HCT116 (cell line): ENCODE measurements around the gene OLIG3. TPM values are rescaled to one million over a fixed set of nuclear protein-coding genes. Genes with fewer than 3 reads are reported as not detected.

Experiments used
- ATAC-seq: fragments of 200-7000 bp; cut with Tn5 transposase; 2 replicates; pipeline ENCODE4 v1.9.1; 2020; ENCODE audit warnings: mild to moderate bottlenecking, moderate library complexity
- BruUV-seq: library from RNA; stranded (reverse); fragments of 400-500 nt; replicated peaks from 2 replicates; lab custom pipeline; 2021; lab: Mats Ljungman, UMichigan
- CTCF ChIA-PET: fragments of 300-600 bp; sonication (Branson Sonifier 250); formaldehyde crosslinking; loops from one replicate; lab custom pipeline; 2021; ENCODE audit warnings: antibody characterized with exemption; lab: Charles Lee
- POLR2A ChIA-PET: fragments of 300-600, 350-600 bp; sonication (Branson Sonifier 250); formaldehyde crosslinking; loops from one replicate; lab custom pipeline; 2021; ENCODE audit warnings: antibody characterized with exemption; lab: Charles Lee
- RAD21 ChIA-PET, 2 experiments: fragments of 300-600 bp; sonication (Branson Sonifier 250); formaldehyde crosslinking; loops; one replicate each; lab custom pipeline; 2023; ENCODE audit warnings: low total read pairs in 2 of 2; ENCODE audit not compliant: uncharacterized antibody in 2 of 2, unreplicated experiment in 2 of 2, low non-redundant PET in 1 of 2; lab: Charles Lee
- DNase-seq: peaks from one replicate; pipeline ENCODE4 v3.0.0-alpha.2; 2010; ENCODE audit warnings: low read depth, low spot score
- H2AFZ ChIP-seq: fragments of 200-600 bp; shearing (Covaris generic), sonication (generic); 2 replicates; pipeline ENCODE4 v1.6.1; 2017; ENCODE audit warnings: low read depth, mixed run types, mixed read lengths, antibody characterized with exemption, low read length; ENCODE audit not compliant: poor library complexity, severe bottlenecking
- H3K27ac ChIP-seq: 2 replicates; pipeline ENCODE4 v1.5.1; 2012; ENCODE audit warnings: low read depth, low read length
- H3K27me3 ChIP-seq: fragments of 200-600 bp; sonication (generic); 2 replicates; pipeline ENCODE4 v1.6.1; 2016; ENCODE audit warnings: mixed run types, low read length, mixed read lengths; ENCODE audit not compliant: insufficient read depth
- H3K36me3 ChIP-seq, 2 experiments: fragments of 200-500 bp in 1 of 2; fragments of 200-600 bp in 1 of 2; sonication (Bioruptor generic) in 1 of 2; sonication (generic) in 1 of 2; 2 replicates each; pipeline versions ENCODE4 v1.5.1 to v1.6.1; 2014 to 2016; ENCODE audit warnings: low read length in 2 of 2, inconsistent platforms in 1 of 2, mixed read lengths in 1 of 2, mixed run types in 1 of 2; ENCODE audit not compliant: insufficient read depth in 2 of 2, control insufficient read depth in 1 of 2
- H3K4me1 ChIP-seq, 2 experiments: fragments of 200-600 bp in 1 of 2; sonication (generic) in 1 of 2; 2 replicates each; pipeline versions ENCODE4 v1.5.1 to v1.6.1; 2012 to 2017; ENCODE audit warnings: low read length in 2 of 2, inconsistent platforms in 1 of 2, mild to moderate bottlenecking in 1 of 2, mixed read lengths in 1 of 2, mixed run types in 1 of 2, moderate library complexity in 1 of 2; ENCODE audit not compliant: insufficient read depth in 2 of 2, control insufficient read depth in 1 of 2
- H3K4me2 ChIP-seq: fragments of 200-600 bp; sonication (generic); 2 replicates; pipeline ENCODE4 v1.6.1; 2017; ENCODE audit warnings: mixed run types, low read length, mixed read lengths
- H3K4me3 ChIP-seq, 2 experiments: fragments of 200-600 bp in 1 of 2; sonication (generic) in 1 of 2; replicated peaks in 1 of 2; 2 replicates each; pipeline ENCODE4 v1.5.1; 2011 to 2016; ENCODE audit warnings: low read length in 2 of 2, control low read depth in 1 of 2, low read depth in 1 of 2, mild to moderate bottlenecking in 1 of 2, mixed read lengths in 1 of 2, mixed run types in 1 of 2
- H3K79me2 ChIP-seq: fragments of 200-600 bp; sonication (generic); 2 replicates; pipeline ENCODE4 v1.6.1; 2017; ENCODE audit warnings: mild to moderate bottlenecking, mixed run types, low read length, moderate library complexity, mixed read lengths; ENCODE audit not compliant: insufficient read depth
- H3K9ac ChIP-seq: fragments of 200-600 bp; sonication (generic); 2 replicates; pipeline ENCODE4 v1.6.1; 2016; ENCODE audit warnings: low read length, mixed read lengths
- H3K9me2 ChIP-seq: fragments of 200-600 bp; sonication (generic), shearing (Covaris generic); 2 replicates; pipeline ENCODE4 v1.6.1; 2017; ENCODE audit warnings: mixed run types, mild to moderate bottlenecking, moderate library complexity; ENCODE audit not compliant: insufficient read depth
- H3K9me3 ChIP-seq, 2 experiments: fragments of 200-500 bp in 1 of 2; fragments of 200-600 bp in 1 of 2; sonication (Bioruptor generic) in 1 of 2; sonication (generic) in 1 of 2; 2 replicates each; pipeline ENCODE4 v1.6.1; 2014 to 2017; ENCODE audit warnings: low read length in 2 of 2, mixed read lengths in 2 of 2, inconsistent platforms in 1 of 2, low read depth in 1 of 2, mild to moderate bottlenecking in 1 of 2, mixed run types in 1 of 2, moderate library complexity in 1 of 2; ENCODE audit not compliant: control insufficient read depth in 1 of 2, insufficient read depth in 1 of 2
- H4K20me1 ChIP-seq: fragments of 200-600 bp; sonication (generic), shearing (Covaris generic); 2 replicates; pipeline ENCODE4 v1.6.1; 2017; ENCODE audit warnings: mixed run types, mild to moderate bottlenecking, moderate library complexity; ENCODE audit not compliant: insufficient read depth
- ATF3 ChIP-seq: IDR thresholded peaks from 2 replicates; pipeline ENCODE4 v1.6.1; 2012
- CBX3 ChIP-seq: IDR thresholded peaks from 2 replicates; pipeline ENCODE4 v1.6.1; 2012; ENCODE audit warnings: low read depth
- CEBPB ChIP-seq: IDR thresholded peaks from 2 replicates; pipeline ENCODE4 v1.6.1; 2012; ENCODE audit warnings: low read depth
- EZH2 ChIP-seq: fragments of 200-600 bp; sonication (generic); IDR thresholded peaks from 2 replicates; pipeline ENCODE4 v1.6.1; 2017; ENCODE audit warnings: antibody characterized with exemption, mixed run types
- EZH2phosphoT487 ChIP-seq: fragments of 200-600 bp; IDR thresholded peaks from 2 replicates; pipeline ENCODE4 v1.6.1; 2018; ENCODE audit warnings: antibody characterized with exemption, borderline replicate concordance
- FOSL1 ChIP-seq: IDR thresholded peaks from 2 replicates; pipeline ENCODE4 v1.6.1; 2012; ENCODE audit warnings: low read depth
- JUND ChIP-seq: IDR thresholded peaks from 2 replicates; pipeline ENCODE4 v1.6.1; 2012
- POLR2A ChIP-seq: IDR thresholded peaks from 2 replicates; pipeline ENCODE4 v1.7.0; 2011; ENCODE audit warnings: borderline replicate concordance; ENCODE audit not compliant: insufficient read depth, insufficient read length; ENCODE audit errors: extremely low read depth
- POLR2AphosphoS5 ChIP-seq: IDR thresholded peaks from 2 replicates; pipeline ENCODE4 v1.6.1; 2011; ENCODE audit warnings: mild to moderate bottlenecking, low read depth, low read length, moderate library complexity
- RAD21 ChIP-seq: IDR thresholded peaks from 2 replicates; pipeline ENCODE4 v1.6.1; 2012; ENCODE audit warnings: low read depth, mild to moderate bottlenecking
- REST ChIP-seq: IDR thresholded peaks from 2 replicates; pipeline ENCODE4 v1.6.1; 2012; ENCODE audit warnings: low read depth
- SP1 ChIP-seq: IDR thresholded peaks from 2 replicates; pipeline ENCODE4 v1.6.1; 2012; ENCODE audit warnings: low read depth
- SRF ChIP-seq: IDR thresholded peaks from 2 replicates; pipeline ENCODE4 v1.6.1; 2012; ENCODE audit warnings: low read depth
- YY1 ChIP-seq: IDR thresholded peaks from 2 replicates; pipeline ENCODE4 v1.6.1; 2011; ENCODE audit warnings: low read length, low read depth, moderate library complexity, mild to moderate bottlenecking; ENCODE audit not compliant: insufficient replicate concordance; ENCODE audit errors: extremely low read depth
- ZNF274 ChIP-seq: fragments of 200-500 bp; sonication (Bioruptor generic); IDR thresholded peaks from 2 replicates; pipeline ENCODE4 v1.6.1; 2014; ENCODE audit warnings: mild to moderate bottlenecking, low read depth, low read length, inconsistent platforms
- intact Hi-C: fragments of 100-400 bp; cut with micrococcal nuclease; formaldehyde crosslinking; loops from 2 replicates; pipeline ENCODE4 v1.10.0; 2022
- total RNA-seq: library from RNA; stranded (reverse); gene quantifications from one replicate; pipeline ENCODE4 v1.2.1, GENCODE V29; 2021; ENCODE audit not compliant: unreplicated experiment

Gene OLIG3
- total RNA-seq, 1 experiment from 2014 or later, result not detected

- CTCF ChIA-PET, result no interaction called here
Measured at GRCh38 chr6:137520520-137520919, 26.3 kb upstream of the OLIG3 start.

More at GRCh38 chr6:137520520-137520919, 26.3 kb upstream of the OLIG3 start:
- no peak for ATAC-seq
- Histone ChIP-seq H3K4me2 (no peak overlapping the region), H3K79me2 (no peaks in the 10 kb centered on the region), H3K36me3 (no peaks in the 10 kb centered on the region), H3K9ac (no peak overlapping the region), H3K4me1 (no peaks in the 10 kb centered on the region), H3K27ac (no peak overlapping the region), H3K9me2 (no peaks in the 10 kb centered on the region), H2AFZ (no peak overlapping the region), H3K27me3 (no peaks in the 10 kb centered on the region), H3K9me3 (no peaks in the 10 kb centered on the region), H3K4me3 (no peak overlapping the region), H4K20me1 (no peaks in the 10 kb centered on the region)
- RAD21 ChIA-PET, result no interaction called here
- TF ChIP-seq POLR2AphosphoS5, result no peak
- no peak for TF ChIP-seq REST
- TF ChIP-seq POLR2A, result no peak
- no peak for TF ChIP-seq SRF
- no peak for TF ChIP-seq CBX3
- no peak for TF ChIP-seq EZH2phosphoT487
- no peak for TF ChIP-seq YY1
- TF ChIP-seq CEBPB, result no peak
- TF ChIP-seq RAD21, result no peak
- no peak for TF ChIP-seq ATF3
- TF ChIP-seq JUND, result no peak
- TF ChIP-seq ZNF274, result no peak
- TF ChIP-seq SP1, result no peak
- no peak for TF ChIP-seq EZH2
- TF ChIP-seq FOSL1, result no peak
- no TSS peak for BruUV-seq
- no peak for DNase-seq
- POLR2A ChIA-PET, result no interaction called here
- intact Hi-C loops, result no loop called here
